GM12878 (cell line): ENCODE data around the gene FGF19. TPM values are rescaled to one million over a fixed set of nuclear protein-coding genes. Genes with fewer than 3 reads are reported as not detected.

Source experiments
- ATAC-seq: fragments of 200-7000 bp; cut with Tn5 transposase; 3 replicates; pipeline ENCODE4 v1.9.1; 2020; ENCODE audit warnings: mild to moderate bottlenecking, moderate library complexity
- BruUV-seq: library from RNA; stranded (reverse); fragments of 400-500 nt; replicated peaks from 2 replicates; lab custom pipeline; 2021; lab: Mats Ljungman, UMichigan
- CTCF ChIA-PET: fragments of 300-600 bp; sonication (Branson Sonifier 250); formaldehyde crosslinking; extraction: SDS; loops from one replicate; lab custom pipeline; 2021; ENCODE audit warnings: inconsistent platforms; lab: Yijun Ruan, JAX
- POLR2A ChIA-PET: fragments of 350-600 bp; formaldehyde crosslinking; extraction: SDS; loops from one replicate; lab custom pipeline; 2021; ENCODE audit warnings: inconsistent platforms; lab: Charles Lee
- RAD21 ChIA-PET: fragments of 300-600 bp; sonication (Branson Sonifier 250); formaldehyde crosslinking; loops from one replicate; lab custom pipeline; 2023; ENCODE audit warnings: antibody characterized with exemption; ENCODE audit not compliant: unreplicated experiment; lab: Charles Lee
- SMC1A ChIA-PET: fragments of 300-600 bp; sonication (Branson Sonifier 250); formaldehyde crosslinking; loops from one replicate; lab custom pipeline; 2023; ENCODE audit not compliant: unreplicated experiment, uncharacterized antibody; lab: Charles Lee
- DNase-seq: peaks from one replicate; pipeline ENCODE4 v3.0.0-alpha.2; 2011; ENCODE audit warnings: low read depth, low spot score
- FAIRE-seq: peaks from 3 replicates; lab custom pipeline; 2011; peaks lifted over from hg19 to GRCh38; lab: Jason Lieb, UNC
- H2AFZ ChIP-seq: 2 replicates; pipeline ENCODE4 v1.6.0; 2011; ENCODE audit warnings: low read depth, low read length, control low read depth; ENCODE audit not compliant: control insufficient read depth
- H3K27ac ChIP-seq: 2 replicates; pipeline ENCODE4 v1.5.1; 2011; ENCODE audit warnings: control low read depth; ENCODE audit not compliant: control insufficient read depth, insufficient read depth
- H3K27me3 ChIP-seq, 2 experiments: replicated peaks in 1 of 2; 2 replicates each; pipeline versions ENCODE4 v1.6.0 to v1.6.1; 2011; ENCODE audit warnings: low read length in 1 of 2; ENCODE audit not compliant: control insufficient read depth in 2 of 2, insufficient read depth in 2 of 2
- H3K36me3 ChIP-seq, 2 experiments: 2 replicates each; pipeline ENCODE4 v1.5.1; 2011; ENCODE audit warnings: low read length in 1 of 2; ENCODE audit not compliant: control insufficient read depth in 2 of 2, insufficient read depth in 2 of 2
- H3K4me1 ChIP-seq: 2 replicates; pipeline ENCODE4 v1.6.1; 2011; ENCODE audit warnings: mild to moderate bottlenecking, low read length, moderate library complexity, mixed read lengths; ENCODE audit not compliant: control insufficient read depth, insufficient read depth
- H3K4me2 ChIP-seq: 2 replicates; pipeline ENCODE4 v1.6.0; 2011; ENCODE audit warnings: control low read depth; ENCODE audit not compliant: control insufficient read depth, insufficient read depth
- H3K4me3 ChIP-seq: fragments of 200-600 bp; sonication (generic); 2 replicates; pipeline ENCODE4 v1.5.1; 2016
- H3K79me2 ChIP-seq: 2 replicates; pipeline ENCODE4 v1.6.0; 2011; ENCODE audit warnings: low read length; ENCODE audit not compliant: control insufficient read depth, insufficient read depth
- H3K9ac ChIP-seq: 2 replicates; pipeline ENCODE4 v1.8.0; 2011; ENCODE audit warnings: low read length, control low read depth, mixed read lengths; ENCODE audit not compliant: control insufficient read depth, insufficient read depth
- H3K9me3 ChIP-seq: replicated peaks from 3 replicates; pipeline ENCODE4 v1.5.1; 2011; ENCODE audit warnings: mild to moderate bottlenecking, low read length; ENCODE audit not compliant: control insufficient read depth, insufficient read depth
- H4K20me1 ChIP-seq: 2 replicates; pipeline ENCODE4 v1.6.0; 2011; ENCODE audit not compliant: control insufficient read depth, insufficient read depth
- ASH2L ChIP-seq: fragments of 300-600, 200-600 bp; sonication (generic); IDR thresholded peaks from 2 replicates; pipeline ENCODE4 v1.6.1; 2017; ENCODE audit warnings: low read depth, mild to moderate bottlenecking, borderline replicate concordance
- BCL11A ChIP-seq: IDR thresholded peaks from 2 replicates; pipeline ENCODE4 v1.6.1; 2011; ENCODE audit warnings: low read depth, low read length
- HDAC2 ChIP-seq: fragments of 200-600 bp; sonication (generic); IDR thresholded peaks from 2 replicates; pipeline ENCODE4 v1.6.1; 2017
- HSF1 ChIP-seq: fragments of 150-350 bp; IDR thresholded peaks from 2 replicates; pipeline ENCODE4 v1.6.1; 2014; ENCODE audit warnings: mild to moderate bottlenecking, low read depth, low read length
- KAT2A ChIP-seq: conservative IDR thresholded peaks from 2 replicates; pipeline ENCODE4 v1.6.1; 2011; ENCODE audit warnings: low read depth, low read length; ENCODE audit not compliant: control insufficient read depth
- MYB ChIP-seq: fragments of 150-350 bp; IDR thresholded peaks from 2 replicates; pipeline ENCODE4 v1.6.1; 2014; ENCODE audit warnings: mild to moderate bottlenecking, low read depth, low read length, borderline replicate concordance
- NR2F1 ChIP-seq: fragments of 450-650 bp; conservative IDR thresholded peaks from 2 replicates; pipeline ENCODE4 v1.6.1; 2017; ENCODE audit warnings: mild to moderate bottlenecking
- POLR2A ChIP-seq: IDR thresholded peaks from 2 replicates; pipeline ENCODE4 v1.6.1; 2011; ENCODE audit warnings: low read depth, mild to moderate bottlenecking, low read length
- RBBP5 ChIP-seq: fragments of 200-600 bp; sonication (generic); conservative IDR thresholded peaks from 2 replicates; pipeline ENCODE4 v1.6.1; 2016
- RCOR1 ChIP-seq: conservative IDR thresholded peaks from 2 replicates; pipeline ENCODE4 v1.6.1; 2012; ENCODE audit warnings: low read depth, low read length, improper control_type of control experiment
- SMC3 ChIP-seq: IDR thresholded peaks from 2 replicates; pipeline ENCODE4 v1.6.1; 2011; ENCODE audit warnings: low read length, improper control_type of control experiment, borderline replicate concordance
- SUPT20H ChIP-seq: IDR thresholded peaks from 2 replicates; pipeline ENCODE4 v1.6.1; 2011; ENCODE audit warnings: low read depth, mild to moderate bottlenecking, low read length, moderate library complexity, borderline replicate concordance; ENCODE audit not compliant: control insufficient read depth
- YY1 ChIP-seq: IDR thresholded peaks from 2 replicates; pipeline ENCODE4 v1.6.1; 2011; ENCODE audit warnings: low read depth, mild to moderate bottlenecking, low read length
- ZBED1 ChIP-seq: IDR thresholded peaks from 2 replicates; pipeline ENCODE4 v1.6.1; 2016; ENCODE audit warnings: borderline replicate concordance
- ZZZ3 ChIP-seq: IDR thresholded peaks from 2 replicates; pipeline ENCODE4 v1.6.1; 2011; ENCODE audit warnings: low read depth; ENCODE audit not compliant: control insufficient read depth, insufficient read length
- WGBS: methylation state at CpG from one replicate; pipeline ENCODE4 v1.1.6; 2016; ENCODE audit warnings: low lambda C conversion rate; ENCODE audit not compliant: insufficient replicate concordance, insufficient coverage; ENCODE audit errors: missing lambda C conversion rate; 5-methylcytosine and 5-hydroxymethylcytosine counted together
- in situ Hi-C: fragments of 300-500 bp; cut with MboI; formaldehyde crosslinking; loops from 9 replicates; pipeline ENCODE4 v1.14.3; 2018; ENCODE audit warnings: mixed read lengths
- intact Hi-C: fragments of 100-400 bp; cut with micrococcal nuclease; formaldehyde crosslinking; loops from one replicate; pipeline ENCODE4 v1.14.2; 2022; ENCODE audit not compliant: unreplicated experiment
- polyA plus RNA-seq, 11 experiments: library from polyadenylated mRNA; depleted of rRNA in 4 of 11; unstranded in 6 of 11; stranded (reverse) in 5 of 11; fragments of >200 nt; fragmentation: Nextera tagmentation in 4 of 11; fragmentation: Illumina TruSeq in 1 of 11; extraction: Ambion mirVana in 4 of 11; extraction: Trizol in 1 of 11; gene quantifications; 1 replicate in 1 of 11; 2 replicates in 10 of 11; pipeline versions ENCODE4 v1.2.1 to v1.2.3, GENCODE V29; 2011 to 2016; ENCODE audit warnings: inconsistent platforms in 2 of 11, missing spikeins in 2 of 11, low read depth in 1 of 11
- total RNA-seq, 4 experiments: library from RNA; depleted of rRNA in 3 of 4; stranded (reverse); fragments of >200 nt in 3 of 4; fragmentation: Illumina TruSeq in 1 of 4; extraction: Trizol in 1 of 4; gene quantifications; 2 replicates each; pipeline versions ENCODE4 v1.2.1 to v1.2.3, GENCODE V29; 2013 to 2021
- TF ChIP-seq, protein P1 (sequence below): fragments of 450-650 bp; conservative IDR thresholded peaks from 2 replicates; pipeline ENCODE4 v1.6.1; 2017; ENCODE audit warnings: mild to moderate bottlenecking, moderate library complexity
- TF ChIP-seq, protein P2 (sequence below): fragments of 450-650 bp; IDR thresholded peaks from 2 replicates; pipeline ENCODE4 v1.6.1; 2014; ENCODE audit warnings: mild to moderate bottlenecking

The FGF19 gene
- total and polyA plus RNA-seq, 10 of the 15 experiments (the other 5 are each of a cell fraction or from before 2014, with no cell fraction given) = 0.08 TPM; not detected in 9

- no peak for TF ChIP-seq ZBED1
- TF ChIP-seq POLR2A = no peak
- TF ChIP-seq RCOR1 = no peak
- TF ChIP-seq MYB = no peak
- no peak for TF ChIP-seq HDAC2
- no peak for TF ChIP-seq BCL11A
Observed at GRCh38 chr11:69652999-69653398, 50.8 kb downstream of the FGF19 start (continued).

GRCh38 chr11:69651834-69652620 lies 51.8 kb downstream of the FGF19 start:
- ChIA-PET POLR2A (no interaction called here), RAD21 (no interaction called here), CTCF (no interaction called here), SMC1A (no interaction called here)
- ATAC-seq = no peak
- Histone ChIP-seq H3K27me3 (no peaks in the 10 kb centered on the region), H3K9ac (no peak overlapping the region), H2AFZ (no peak overlapping the region), H3K27ac (no peak overlapping the region), H3K36me3 (no peaks in the 10 kb centered on the region), H4K20me1 (no peaks in the 10 kb centered on the region), H3K79me2 (no peaks in the 10 kb centered on the region), H3K4me2 (no peak overlapping the region), H3K4me1 (no peaks in the 10 kb centered on the region; the same call in 1 of the 2 replicates), H3K4me3 (no peak overlapping the region), H3K9me3 (no peaks in the 10 kb centered on the region; the same call in 2 of the 3 replicates)
- DNase-seq = no peak
- in situ Hi-C loops = no loop called here
- no TSS peak for BruUV-seq
- 64% methylated on average over 15 of the region's 15 CpGs for WGBS
- intact Hi-C loops = no loop called here
- no peak for FAIRE-seq
- TF ChIP-seq ZZZ3 = no peak
- TF ChIP-seq ASH2L = no peak
- no peak for TF ChIP-seq YY1
- TF ChIP-seq KAT2A = no peak
- no peak for TF ChIP-seq HSF1
- TF ChIP-seq SMC3 = no peak
- no peak for TF ChIP-seq SUPT20H
- no peak for TF ChIP-seq RBBP5
- TF ChIP-seq, protein P1, sequence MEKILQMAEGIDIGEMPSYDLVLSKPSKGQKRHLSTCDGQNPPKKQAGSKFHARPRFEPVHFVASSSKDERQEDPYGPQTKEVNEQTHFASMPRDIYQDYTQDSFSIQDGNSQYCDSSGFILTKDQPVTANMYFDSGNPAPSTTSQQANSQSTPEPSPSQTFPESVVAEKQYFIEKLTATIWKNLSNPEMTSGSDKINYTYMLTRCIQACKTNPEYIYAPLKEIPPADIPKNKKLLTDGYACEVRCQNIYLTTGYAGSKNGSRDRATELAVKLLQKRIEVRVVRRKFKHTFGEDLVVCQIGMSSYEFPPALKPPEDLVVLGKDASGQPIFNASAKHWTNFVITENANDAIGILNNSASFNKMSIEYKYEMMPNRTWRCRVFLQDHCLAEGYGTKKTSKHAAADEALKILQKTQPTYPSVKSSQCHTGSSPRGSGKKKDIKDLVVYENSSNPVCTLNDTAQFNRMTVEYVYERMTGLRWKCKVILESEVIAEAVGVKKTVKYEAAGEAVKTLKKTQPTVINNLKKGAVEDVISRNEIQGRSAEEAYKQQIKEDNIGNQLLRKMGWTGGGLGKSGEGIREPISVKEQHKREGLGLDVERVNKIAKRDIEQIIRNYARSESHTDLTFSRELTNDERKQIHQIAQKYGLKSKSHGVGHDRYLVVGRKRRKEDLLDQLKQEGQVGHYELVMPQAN = no peak
- TF ChIP-seq, protein P2, sequence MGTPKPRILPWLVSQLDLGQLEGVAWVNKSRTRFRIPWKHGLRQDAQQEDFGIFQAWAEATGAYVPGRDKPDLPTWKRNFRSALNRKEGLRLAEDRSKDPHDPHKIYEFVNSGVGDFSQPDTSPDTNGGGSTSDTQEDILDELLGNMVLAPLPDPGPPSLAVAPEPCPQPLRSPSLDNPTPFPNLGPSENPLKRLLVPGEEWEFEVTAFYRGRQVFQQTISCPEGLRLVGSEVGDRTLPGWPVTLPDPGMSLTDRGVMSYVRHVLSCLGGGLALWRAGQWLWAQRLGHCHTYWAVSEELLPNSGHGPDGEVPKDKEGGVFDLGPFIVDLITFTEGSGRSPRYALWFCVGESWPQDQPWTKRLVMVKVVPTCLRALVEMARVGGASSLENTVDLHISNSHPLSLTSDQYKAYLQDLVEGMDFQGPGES = no peak
- TF ChIP-seq NR2F1 = no peak
